ENCODE results near the gene MIER2.

MIER2 gene

GRCh38 chr19:377801-378581 is 33.4 kb upstream of the MIER2 start:
- WGBS (ENCODE audit: extremely low coverage, insufficient coverage, low lambda C conversion rate) = no CpG with 5 or more reads among the region's 38 CpGs

GRCh38 chr19:376111-376470 is 31.5 kb upstream of the MIER2 start:
- Histone ChIP-seq H3K9ac (ENCODE audit: low read length) (no peak overlapping the region), H3K79me1 (ENCODE audit: low read length) (no peaks in the 10 kb centered on the region)
- no CpG with 5 or more reads among the region's 8 CpGs for WGBS (ENCODE audit: extremely low coverage, insufficient coverage, low lambda C conversion rate)

More at GRCh38 chr19:377801-378581, 33.4 kb upstream of the MIER2 start:
- Histone ChIP-seq H2BK120ac (ENCODE audit: low read depth, low read length) (no peak overlapping the region), H4K5ac (ENCODE audit: low read length) (no peak overlapping the region), H3K4ac (ENCODE audit: low read depth, low read length) (no peak overlapping the region), H2AK5ac (ENCODE audit: low read length) (no peak overlapping the region), H3K79me1 (ENCODE audit: low read length) (no peaks in the 10 kb centered on the region), H3K4me1 (ENCODE audit: control insufficient read depth, low read depth, low read length) (no peaks in the 10 kb centered on the region), H3K9ac (ENCODE audit: low read length) (no peak overlapping the region), H3K36me3 (ENCODE audit: control insufficient read depth, insufficient read depth, low read length) (no peaks in the 10 kb centered on the region), H3K4me3 (ENCODE audit: low read length) (no peak overlapping the region), H3K56ac (ENCODE audit: low read length) (no peak overlapping the region), H4K8ac (ENCODE audit: low read depth, low read length) (no peak overlapping the region), H3K18ac (ENCODE audit: low read length) (no peak overlapping the region), H3K4me2 (ENCODE audit: low read length) (no peak overlapping the region), H3K79me2 (ENCODE audit: control insufficient read depth, insufficient read depth, low read length) (no peaks in the 10 kb centered on the region), H3K27ac (ENCODE audit: low read depth, low read length) (no peak overlapping the region), H3K27me3 (ENCODE audit: insufficient read depth, low read length, poor library complexity) (no peaks in the 10 kb centered on the region), H2BK5ac (ENCODE audit: low read length) (no peak overlapping the region), H2BK15ac (replicated peaks; ENCODE audit: low read depth) (no peak overlapping the region), H3K23ac (ENCODE audit: low read length) (no peak overlapping the region)
- no peak for DNase-seq

DNA sequence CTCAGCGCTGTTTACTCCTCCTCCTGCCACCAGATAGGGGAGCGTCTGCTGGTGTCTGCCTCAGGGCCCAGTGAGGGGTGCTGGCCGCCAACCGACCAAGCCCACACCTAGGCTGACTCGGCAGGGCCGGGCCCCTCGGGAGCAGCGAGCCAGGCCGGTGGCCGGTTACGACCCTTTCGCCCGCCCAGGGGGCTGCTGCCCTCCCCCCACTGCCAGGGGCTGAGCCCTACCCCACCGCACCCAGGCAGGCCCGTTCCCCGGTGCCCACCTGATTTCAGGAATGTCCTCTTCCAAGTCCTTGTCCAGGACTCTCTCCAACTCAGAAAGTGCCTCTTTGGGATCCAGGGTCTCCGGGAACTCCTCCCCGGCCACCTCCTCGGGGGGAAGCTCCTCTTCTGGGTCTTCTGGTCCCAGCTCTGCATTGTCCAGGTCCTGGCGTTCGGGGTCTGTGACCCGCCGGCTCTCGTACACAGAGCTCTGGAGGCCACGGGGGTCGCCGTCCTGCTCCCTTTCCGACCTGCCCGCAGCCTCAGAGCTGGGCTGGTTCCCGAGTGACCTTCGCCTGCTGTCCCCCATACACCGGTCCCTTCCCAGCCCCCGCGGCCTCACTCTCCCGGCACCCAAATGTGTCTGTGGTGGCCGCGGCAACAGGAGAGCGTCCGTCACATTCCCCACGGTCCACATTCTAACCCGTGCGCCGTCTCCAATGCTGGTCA is 31.0 kb upstream of the MIER2 start:
- H3K36me3 ChIP-seq (ENCODE audit: control insufficient read depth, insufficient read depth, low read length) = no peaks in the 10 kb centered on the region
- H3K4me2 ChIP-seq (ENCODE audit: low read length) = no peak overlapping the region
- H2BK5ac ChIP-seq (ENCODE audit: low read length) = no peak overlapping the region
- no peaks in the 10 kb centered on the region for H3K4me1 ChIP-seq (ENCODE audit: control insufficient read depth, low read depth, low read length)
- H3K56ac ChIP-seq (ENCODE audit: low read length) = no peak overlapping the region
- H3K79me1 ChIP-seq (ENCODE audit: low read length) = no peaks in the 10 kb centered on the region
- H4K5ac ChIP-seq (ENCODE audit: low read length) = no peak overlapping the region
- no peak overlapping the region for H3K27ac ChIP-seq (ENCODE audit: low read depth, low read length)
- no peak overlapping the region for H3K9ac ChIP-seq (ENCODE audit: low read length)
- no peaks in the 10 kb centered on the region for H3K27me3 ChIP-seq (ENCODE audit: insufficient read depth, low read length, poor library complexity)
- H3K23ac ChIP-seq (ENCODE audit: low read length) = no peak overlapping the region
- H3K4me3 ChIP-seq (ENCODE audit: low read length) = no peak overlapping the region
- no peak overlapping the region for H4K8ac ChIP-seq (ENCODE audit: low read depth, low read length)
- DNase-seq = no peak
- no peak overlapping the region for H2BK120ac ChIP-seq (ENCODE audit: low read depth, low read length)
- H2BK15ac ChIP-seq (replicated peaks; ENCODE audit: low read depth) = no peak overlapping the region
- no peak overlapping the region for H2AK5ac ChIP-seq (ENCODE audit: low read length)
- no peak overlapping the region for H3K18ac ChIP-seq (ENCODE audit: low read length)
- no peak overlapping the region for H3K4ac ChIP-seq (ENCODE audit: low read depth, low read length)
- WGBS (ENCODE audit: extremely low coverage, insufficient coverage, low lambda C conversion rate) = no CpG with 5 or more reads among the region's 43 CpGs
- no peaks in the 10 kb centered on the region for H3K79me2 ChIP-seq (ENCODE audit: control insufficient read depth, insufficient read depth, low read length)

More at GRCh38 chr19:376111-376470, 31.5 kb upstream of the MIER2 start:
- no peak overlapping the region for H3K4me2 ChIP-seq (ENCODE audit: low read length)
- H3K36me3 ChIP-seq (ENCODE audit: control insufficient read depth, insufficient read depth, low read length) = no peaks in the 10 kb centered on the region
- H3K4ac ChIP-seq (ENCODE audit: low read depth, low read length) = no peak overlapping the region
- H3K18ac ChIP-seq (ENCODE audit: low read length) = no peak overlapping the region
- no peaks in the 10 kb centered on the region for H3K27me3 ChIP-seq (ENCODE audit: insufficient read depth, low read length, poor library complexity)
- H4K5ac ChIP-seq (ENCODE audit: low read length) = no peak overlapping the region
- H2BK15ac ChIP-seq (replicated peaks; ENCODE audit: low read depth) = no peak overlapping the region
- H3K27ac ChIP-seq (ENCODE audit: low read depth, low read length) = no peak overlapping the region
- H3K79me2 ChIP-seq (ENCODE audit: control insufficient read depth, insufficient read depth, low read length) = no peaks in the 10 kb centered on the region
- H3K4me1 ChIP-seq (ENCODE audit: control insufficient read depth, low read depth, low read length) = no peaks in the 10 kb centered on the region
- H2BK120ac ChIP-seq (ENCODE audit: low read depth, low read length) = no peak overlapping the region
- H4K8ac ChIP-seq (ENCODE audit: low read depth, low read length) = no peak overlapping the region
- no peak overlapping the region for H2AK5ac ChIP-seq (ENCODE audit: low read length)
- H3K56ac ChIP-seq (ENCODE audit: low read length) = no peak overlapping the region
- no peak overlapping the region for H2BK5ac ChIP-seq (ENCODE audit: low read length)
- H3K23ac ChIP-seq (ENCODE audit: low read length) = no peak overlapping the region
- no peak for DNase-seq
- H3K4me3 ChIP-seq (ENCODE audit: low read length) = no peak overlapping the region

DNA sequence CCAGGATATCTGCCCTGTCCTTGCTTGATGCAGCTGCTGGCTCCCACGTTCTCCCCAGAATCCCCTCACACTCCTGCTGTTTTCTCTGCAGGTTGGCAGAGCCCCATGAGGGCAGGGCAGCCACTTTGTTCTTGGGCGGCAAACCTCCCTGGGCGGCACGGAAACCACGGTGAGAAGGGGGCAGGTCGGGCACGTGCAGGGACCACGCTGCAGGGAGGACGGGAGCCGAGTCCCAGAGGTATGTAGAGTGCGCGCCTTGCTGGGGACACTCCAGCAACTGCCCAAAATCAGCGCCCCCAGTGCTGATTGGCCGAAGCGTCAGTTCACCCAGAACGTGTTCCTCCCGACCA is 30.3 kb upstream of the MIER2 start:
- H3K23ac ChIP-seq (ENCODE audit: low read length) = no peak overlapping the region
- no peaks in the 10 kb centered on the region for H3K36me3 ChIP-seq (ENCODE audit: control insufficient read depth, insufficient read depth, low read length)
- H3K79me2 ChIP-seq (ENCODE audit: control insufficient read depth, insufficient read depth, low read length) = no peaks in the 10 kb centered on the region
- H2BK15ac ChIP-seq (replicated peaks; ENCODE audit: low read depth) = no peak overlapping the region
- no peak overlapping the region for H3K18ac ChIP-seq (ENCODE audit: low read length)
- H3K4me1 ChIP-seq (ENCODE audit: control insufficient read depth, low read depth, low read length) = no peaks in the 10 kb centered on the region
- no peak overlapping the region for H3K56ac ChIP-seq (ENCODE audit: low read length)
- no peak overlapping the region for H2BK5ac ChIP-seq (ENCODE audit: low read length)
- WGBS (ENCODE audit: extremely low coverage, insufficient coverage, low lambda C conversion rate) = no CpG with 5 or more reads among the region's 17 CpGs
- H3K27ac ChIP-seq (ENCODE audit: low read depth, low read length) = no peak overlapping the region
- H3K4ac ChIP-seq (ENCODE audit: low read depth, low read length) = no peak overlapping the region
- H4K8ac ChIP-seq (ENCODE audit: low read depth, low read length) = no peak overlapping the region
- no peaks in the 10 kb centered on the region for H3K27me3 ChIP-seq (ENCODE audit: insufficient read depth, low read length, poor library complexity)
- no peak for DNase-seq
- no peaks in the 10 kb centered on the region for H3K79me1 ChIP-seq (ENCODE audit: low read length)
- no peak overlapping the region for H4K5ac ChIP-seq (ENCODE audit: low read length)
- no peak overlapping the region for H3K4me2 ChIP-seq (ENCODE audit: low read length)
- no peak overlapping the region for H2BK120ac ChIP-seq (ENCODE audit: low read depth, low read length)
- no peak overlapping the region for H3K9ac ChIP-seq (ENCODE audit: low read length)
- H3K4me3 ChIP-seq (ENCODE audit: low read length) = no peak overlapping the region
- H2AK5ac ChIP-seq (ENCODE audit: low read length) = no peak overlapping the region

DNA sequence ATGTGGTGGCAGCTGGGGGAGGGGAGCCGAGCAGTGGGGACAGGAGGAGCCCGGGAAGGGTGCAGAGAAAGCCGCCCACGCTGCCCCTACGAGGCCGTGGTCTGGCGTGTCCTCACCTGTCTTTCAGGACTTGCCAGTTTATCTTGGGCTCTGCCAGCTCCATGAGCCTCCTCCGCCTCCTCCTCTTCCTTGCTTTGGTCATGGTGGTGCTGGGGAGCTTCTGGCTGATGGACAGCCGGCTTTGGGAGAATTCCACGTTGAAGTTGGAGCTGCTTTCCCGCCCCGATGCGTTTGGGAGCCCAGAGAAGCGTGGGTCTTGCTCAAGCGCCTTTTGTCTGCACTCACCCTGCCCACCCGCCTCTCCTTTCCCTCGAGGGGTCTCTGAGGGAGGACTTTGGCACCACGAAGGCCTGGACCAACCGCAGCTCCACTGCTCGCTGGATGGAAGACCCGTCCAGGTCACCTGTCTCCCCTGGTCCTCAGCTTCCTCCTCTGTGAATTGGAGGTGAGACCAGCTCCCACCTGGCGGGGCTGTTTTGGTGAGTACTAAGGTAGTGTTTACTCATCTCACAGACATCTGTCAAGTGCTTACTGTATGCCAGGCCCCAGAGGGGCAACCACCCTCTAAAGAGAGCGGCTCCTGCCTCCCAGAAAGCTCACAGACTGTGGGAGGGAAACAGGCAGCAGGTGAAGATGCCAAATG is 29.7 kb upstream of the MIER2 start:
- Histone ChIP-seq H4K5ac (ENCODE audit: low read length) (no peak overlapping the region), H3K36me3 (ENCODE audit: control insufficient read depth, insufficient read depth, low read length) (no peaks in the 10 kb centered on the region), H3K79me2 (ENCODE audit: control insufficient read depth, insufficient read depth, low read length) (no peaks in the 10 kb centered on the region), H3K23ac (ENCODE audit: low read length) (no peak overlapping the region), H3K18ac (ENCODE audit: low read length) (no peak overlapping the region), H2AK5ac (ENCODE audit: low read length) (no peak overlapping the region), H3K4me3 (ENCODE audit: low read length) (no peak overlapping the region), H3K79me1 (ENCODE audit: low read length) (no peaks in the 10 kb centered on the region), H2BK5ac (ENCODE audit: low read length) (no peak overlapping the region), H3K9ac (ENCODE audit: low read length) (no peak overlapping the region), H2BK15ac (replicated peaks; ENCODE audit: low read depth) (no peak overlapping the region), H3K56ac (ENCODE audit: low read length) (no peak overlapping the region), H3K27ac (ENCODE audit: low read depth, low read length) (no peak overlapping the region), H3K4me1 (ENCODE audit: control insufficient read depth, low read depth, low read length) (no peaks in the 10 kb centered on the region), H4K8ac (ENCODE audit: low read depth, low read length) (no peak overlapping the region), H3K27me3 (ENCODE audit: insufficient read depth, low read length, poor library complexity) (no peaks in the 10 kb centered on the region), H3K4me2 (ENCODE audit: low read length) (no peak overlapping the region), H3K4ac (ENCODE audit: low read depth, low read length) (no peak overlapping the region), H2BK120ac (ENCODE audit: low read depth, low read length) (no peak overlapping the region)
- DNase-seq = no peak
- no CpG with 5 or more reads among the region's 23 CpGs for WGBS (ENCODE audit: extremely low coverage, insufficient coverage, low lambda C conversion rate)

Measured in mesendoderm (in vitro differentiated cells).